ENCODE data around the gene SLC6A11. TPM values are rescaled to one million over a fixed set of nuclear protein-coding genes. Genes with fewer than 3 reads are reported as not detected.

SLC6A11 gene
- total RNA-seq, 6 donors from 2014 or later = 0.07 TPM; not detected in 5

DNA sequence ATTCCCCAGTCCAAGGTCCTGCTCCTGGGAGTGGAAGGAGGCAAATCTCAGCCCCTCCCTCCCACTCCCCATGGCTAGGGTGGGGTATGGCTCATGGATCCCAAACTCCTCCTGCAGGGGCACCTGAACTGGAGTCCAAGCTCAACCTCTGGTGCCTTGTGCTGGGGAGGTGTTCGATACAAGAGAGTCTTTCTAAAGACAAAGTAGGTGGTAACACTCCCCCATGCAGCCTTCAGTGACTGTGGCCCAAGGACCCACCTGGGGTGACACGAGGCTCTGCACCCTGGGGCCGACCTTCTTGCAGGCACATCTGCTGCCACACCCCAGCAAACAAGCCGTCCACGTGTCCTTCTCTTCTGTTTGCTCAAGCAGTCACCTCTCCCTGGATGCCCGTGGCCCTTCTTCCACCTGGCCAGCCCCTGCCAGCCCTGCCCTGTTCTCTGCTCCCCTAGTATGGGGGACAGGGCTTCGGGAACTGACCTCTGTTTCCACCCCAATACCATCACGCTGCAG is 36.7 kb upstream of the SLC6A11 start:
- 66 to 69% methylated on average over 5 to 8 of the region's 8 CpGs for WGBS, 2 donors
- H3K9me3 ChIP-seq = no peaks in the 10 kb centered on the region
- DNase-seq (peak in 1 of 2 donors; percentile 34), ATAC-seq (ENCODE audit: low FRiP score in 2 of 2) (no peak)
- no peaks in the 10 kb centered on the region for H3K4me1 ChIP-seq
- TF ChIP-seq, protein P1, sequence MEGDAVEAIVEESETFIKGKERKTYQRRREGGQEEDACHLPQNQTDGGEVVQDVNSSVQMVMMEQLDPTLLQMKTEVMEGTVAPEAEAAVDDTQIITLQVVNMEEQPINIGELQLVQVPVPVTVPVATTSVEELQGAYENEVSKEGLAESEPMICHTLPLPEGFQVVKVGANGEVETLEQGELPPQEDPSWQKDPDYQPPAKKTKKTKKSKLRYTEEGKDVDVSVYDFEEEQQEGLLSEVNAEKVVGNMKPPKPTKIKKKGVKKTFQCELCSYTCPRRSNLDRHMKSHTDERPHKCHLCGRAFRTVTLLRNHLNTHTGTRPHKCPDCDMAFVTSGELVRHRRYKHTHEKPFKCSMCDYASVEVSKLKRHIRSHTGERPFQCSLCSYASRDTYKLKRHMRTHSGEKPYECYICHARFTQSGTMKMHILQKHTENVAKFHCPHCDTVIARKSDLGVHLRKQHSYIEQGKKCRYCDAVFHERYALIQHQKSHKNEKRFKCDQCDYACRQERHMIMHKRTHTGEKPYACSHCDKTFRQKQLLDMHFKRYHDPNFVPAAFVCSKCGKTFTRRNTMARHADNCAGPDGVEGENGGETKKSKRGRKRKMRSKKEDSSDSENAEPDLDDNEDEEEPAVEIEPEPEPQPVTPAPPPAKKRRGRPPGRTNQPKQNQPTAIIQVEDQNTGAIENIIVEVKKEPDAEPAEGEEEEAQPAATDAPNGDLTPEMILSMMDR (IDR thresholded peaks at IDR 0.05) = no peak
- TF ChIP-seq POLR2A (IDR thresholded peaks at IDR 0.05) (no peak), EP300 (IDR thresholded peaks at IDR 0.05) (no peak), POLR2AphosphoS5 (IDR thresholded peaks at IDR 0.05) (no peak)
- no peak overlapping the region for H3K4me3 ChIP-seq
- H3K36me3 ChIP-seq = no peaks in the 10 kb centered on the region
- H3K27ac ChIP-seq = no peak overlapping the region
- H3K27me3 ChIP-seq = no peaks in the 10 kb centered on the region

DNA sequence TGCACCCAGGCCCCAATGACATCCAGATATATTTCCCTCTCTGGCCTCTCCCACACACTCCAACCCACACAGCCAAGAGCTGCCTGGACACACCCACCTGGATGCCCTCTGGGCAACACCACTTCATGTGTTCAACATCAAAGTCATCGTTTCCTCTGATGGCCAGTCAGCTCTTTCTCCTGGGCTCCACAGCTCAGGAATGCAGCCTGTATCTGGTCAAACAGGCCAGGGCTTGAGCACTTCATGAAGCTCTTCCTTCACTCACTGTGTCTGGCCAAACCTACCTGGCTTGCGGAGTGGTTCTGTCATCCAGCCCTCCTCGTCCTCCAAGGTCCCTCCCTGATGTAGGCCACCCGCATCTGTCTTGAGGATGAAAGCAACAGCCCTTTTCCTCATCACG is 35.8 kb upstream of the SLC6A11 start:
- H3K36me3 ChIP-seq = no peaks in the 10 kb centered on the region
- no peaks in the 10 kb centered on the region for H3K27me3 ChIP-seq
- 79 to 80% methylated on average over 5 of the region's 5 CpGs for WGBS, 2 donors
- no peak overlapping the region for H3K27ac ChIP-seq
- no peak overlapping the region for H3K4me3 ChIP-seq
- no peak for TF ChIP-seq EP300 (IDR thresholded peaks at IDR 0.05)
- no peak for TF ChIP-seq POLR2A (IDR thresholded peaks at IDR 0.05)
- DNase-seq (no peak), ATAC-seq (ENCODE audit: low FRiP score in 2 of 2) (no peak)
- H3K9me3 ChIP-seq = no peaks in the 10 kb centered on the region
- H3K4me1 ChIP-seq = no peaks in the 10 kb centered on the region

DNA sequence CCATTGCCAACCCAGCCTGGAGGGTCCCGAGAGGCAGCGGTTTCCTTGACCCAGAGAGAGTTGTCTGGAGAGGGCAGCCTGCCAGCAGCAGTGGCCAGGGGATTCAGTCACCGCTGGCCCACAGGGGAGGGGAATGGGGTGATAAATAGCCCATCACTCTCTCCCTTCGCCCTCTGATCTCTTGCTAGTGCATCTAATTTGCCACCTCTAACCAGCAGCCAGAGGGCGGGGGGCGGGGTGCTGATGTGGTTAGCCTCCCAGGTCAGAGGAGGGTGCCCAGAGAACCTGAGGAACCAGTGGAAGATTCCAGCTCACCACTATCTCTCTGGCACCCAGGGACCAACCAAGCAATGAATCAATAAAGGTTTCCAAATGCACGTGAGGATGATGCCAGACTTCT is 35.1 kb upstream of the SLC6A11 start:
- Histone ChIP-seq H3K4me1 (no peaks in the 10 kb centered on the region), H3K4me3 (no peak overlapping the region), H3K36me3 (no peaks in the 10 kb centered on the region), H3K27ac (no peak overlapping the region), H3K27me3 (no peaks in the 10 kb centered on the region), H3K9me3 (no peaks in the 10 kb centered on the region)
- WGBS, 2 donors = 82 to 87% methylated on average over 4 to 7 of the region's 7 CpGs
- no peak for DNase-seq
- TF ChIP-seq, protein P1 (IDR thresholded peaks at IDR 0.05) = no peak
- TF ChIP-seq POLR2AphosphoS5 (IDR thresholded peaks at IDR 0.05) (no peak), POLR2A (IDR thresholded peaks at IDR 0.05) (no peak), EP300 (IDR thresholded peaks at IDR 0.05) (no peak)
- no peak for ATAC-seq (ENCODE audit: low FRiP score in 2 of 2)

DNA sequence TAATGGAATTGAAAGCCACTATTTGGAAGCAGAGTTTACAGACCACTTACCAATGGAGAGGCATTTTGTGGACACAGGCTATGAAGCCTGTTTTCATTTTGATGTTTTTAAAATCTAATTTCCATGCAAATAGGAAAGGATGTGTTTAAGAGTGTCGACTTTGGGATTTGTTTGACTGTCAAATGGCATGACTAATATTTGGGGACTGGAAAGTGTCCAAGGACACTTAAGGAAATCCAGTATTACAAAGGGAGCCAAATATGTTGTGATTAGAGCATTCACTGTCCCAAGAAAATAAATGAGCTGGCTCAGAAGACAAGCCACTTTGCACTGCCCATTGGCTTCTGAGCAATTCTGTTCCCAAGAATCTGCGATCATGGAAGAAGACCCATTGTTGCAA is 34.0 kb upstream of the SLC6A11 start:
- no peak for ATAC-seq (ENCODE audit: low FRiP score in 2 of 2)
- H3K27ac ChIP-seq = no peak overlapping the region
- TF ChIP-seq EP300 (IDR thresholded peaks at IDR 0.05) (no peak), POLR2AphosphoS5 (IDR thresholded peaks at IDR 0.05) (no peak), POLR2A (IDR thresholded peaks at IDR 0.05) (no peak)
- TF ChIP-seq, protein P1 (IDR thresholded peaks at IDR 0.05) = no peak
- DNase-seq = no peak
- WGBS, 2 donors = 37 to 52% methylated on average over 2 of the region's 2 CpGs
- H3K4me1 ChIP-seq = no peaks in the 10 kb centered on the region
- H3K9me3 ChIP-seq = no peaks in the 10 kb centered on the region
- no peaks in the 10 kb centered on the region for H3K36me3 ChIP-seq
- no peak overlapping the region for H3K4me3 ChIP-seq
- H3K27me3 ChIP-seq = no peaks in the 10 kb centered on the region

DNA sequence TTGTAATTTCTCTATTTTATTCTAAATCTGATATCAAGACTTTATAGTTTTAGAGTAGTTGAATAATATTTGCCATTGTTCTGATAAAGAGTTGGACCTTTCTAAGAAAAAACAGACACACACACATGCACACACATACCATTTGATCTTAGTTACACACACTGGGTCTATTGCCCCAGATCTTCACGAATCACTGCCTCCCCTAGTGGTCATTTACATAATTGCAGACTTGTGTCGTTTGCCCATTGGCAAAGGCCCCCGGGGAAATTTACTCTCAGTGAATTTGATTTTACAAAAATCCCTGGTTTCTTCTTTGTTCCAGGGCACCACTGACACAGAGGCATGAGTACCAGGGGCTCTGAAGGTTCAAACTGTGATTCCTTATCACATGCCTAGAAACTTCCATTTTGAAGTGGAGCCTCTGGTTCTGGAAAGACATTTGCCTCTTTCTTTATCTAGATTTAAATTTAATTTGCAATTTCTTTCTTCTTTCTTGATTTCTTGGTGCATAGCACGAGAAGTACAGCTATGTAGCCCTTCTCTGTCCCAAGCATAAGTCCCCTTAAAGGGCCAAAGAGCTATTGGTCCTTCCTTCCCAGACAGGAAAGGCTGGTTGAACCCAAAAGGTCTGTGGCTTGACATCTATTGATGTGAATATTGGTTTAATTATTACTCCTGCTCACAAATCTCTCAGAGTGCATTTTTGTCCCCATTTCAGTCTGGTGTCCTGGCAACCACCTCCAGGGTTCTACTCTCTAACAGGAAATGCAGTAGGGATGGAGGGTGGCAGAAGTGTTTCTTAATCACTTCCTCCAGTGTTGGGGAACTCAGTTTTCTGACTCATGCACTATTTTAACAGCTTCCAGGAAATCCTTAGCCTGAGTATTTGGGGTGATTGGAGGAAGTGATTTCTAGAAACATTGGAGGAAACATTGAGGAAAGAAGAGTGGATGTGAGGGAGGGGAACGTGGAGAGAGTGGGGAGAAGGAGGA is 32.4 kb upstream of the SLC6A11 start:
- Histone ChIP-seq H3K4me1 (no peaks in the 10 kb centered on the region), H3K27me3 (no peaks in the 10 kb centered on the region), H3K4me3 (no peak overlapping the region), H3K9me3 (no peaks in the 10 kb centered on the region), H3K36me3 (no peaks in the 10 kb centered on the region), H3K27ac (no peak overlapping the region)
- WGBS, 2 donors = 12 to 17% methylated on average over 5 of the region's 5 CpGs
- no peak for DNase-seq
- TF ChIP-seq POLR2A (IDR thresholded peaks at IDR 0.05) = no peak
- TF ChIP-seq, protein P1 (IDR thresholded peaks at IDR 0.05) = peak in 5 of 6 experiments; percentile 52 to 69 (median 67)
- TF ChIP-seq POLR2AphosphoS5 (IDR thresholded peaks at IDR 0.05) = no peak
- TF ChIP-seq EP300 (IDR thresholded peaks at IDR 0.05) = no peak
- ATAC-seq (ENCODE audit: low FRiP score in 2 of 2) = peak in 1 of 2 donors; percentile 32

All from upper lobe of left lung (tissue), 6 donors.